ENCODE measurements around the gene COL9A2. TPM values are rescaled to one million over a fixed set of nuclear protein-coding genes. Genes with fewer than 3 reads are reported as not detected.

The COL9A2 gene
- total and polyA plus RNA-seq, 2 donors (not counting 1 experiment from before 2014, with no cell fraction given): 14.8 to 30.6 TPM

DNA sequence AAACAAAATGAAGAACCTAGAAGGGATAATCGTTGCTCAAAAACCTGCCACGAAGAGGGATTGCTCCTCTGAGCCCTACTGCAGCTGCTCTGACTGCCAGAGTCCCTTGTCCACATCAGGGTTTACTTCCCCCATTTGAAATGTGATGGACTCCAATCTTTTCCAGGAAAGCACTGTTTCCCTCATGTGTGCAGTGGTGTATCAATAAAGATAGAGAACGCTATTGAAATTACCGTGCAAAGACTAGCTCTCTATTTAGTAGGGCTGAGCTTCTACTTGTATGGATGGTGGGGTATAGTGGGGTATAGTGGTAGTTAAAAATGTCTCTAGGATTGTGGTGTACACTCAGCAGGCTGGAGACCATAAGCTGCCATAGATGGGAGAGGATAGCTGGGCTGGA is 65.6 kb downstream of the COL9A2 start:
- CTCF ChIA-PET: interaction anchor here (0.6 kb wide), 1 partner anchor 11 kb away, joined by 3 read pairs; no protein-coding TSS in a partner anchor
- H3K9me3 Mint-ChIP-seq (ENCODE audit: insufficient read depth): no peaks in the 10 kb centered on the region
- no peaks in the 10 kb centered on the region for H3K27me3 ChIP-seq (replicated peaks in 1 of 4; ENCODE audit: control extremely low read depth in 1 of 4, control insufficient read depth in 3 of 4, insufficient read depth in 4 of 4, low read length in 3 of 4)
- H4K20me1 ChIP-seq (ENCODE audit: control insufficient read depth, insufficient read depth, low read length, poor library complexity, severe bottlenecking): no peaks in the 10 kb centered on the region
- no peak overlapping the region for H3K4me2 ChIP-seq (replicated peaks; ENCODE audit: low read depth, low read length, poor library complexity, severe bottlenecking)
- no peak overlapping the region for H3K9ac ChIP-seq (ENCODE audit: low read length)
- intact Hi-C loops (cut with micrococcal nuclease): loop anchor here (10.0 kb wide), 1 partner anchor 153 kb away; no protein-coding TSS in a partner anchor
- POLR2A ChIA-PET: no interaction called here
- peaks cover 0 to 2% of the 10 kb centered on the region in 2 donors for H3K4me1 ChIP-seq (ENCODE audit: control insufficient read depth in 2 of 2, insufficient read depth in 2 of 2, low read length in 2 of 2)
- ATAC-seq (ENCODE audit: low read depth) (no peak), DNase-seq (no peak)
- no peak overlapping the region for H3K27ac Mint-ChIP-seq
- no peak overlapping the region for H3K27ac ChIP-seq (ENCODE audit: low read length in 2 of 2)
- TF ChIP-seq EZH2 (IDR thresholded peaks at IDR 0.05; ENCODE audit: borderline replicate concordance, insufficient read depth, low read depth, low read length, poor library complexity, severe bottlenecking): no peak
- TF ChIP-seq, protein P1, sequence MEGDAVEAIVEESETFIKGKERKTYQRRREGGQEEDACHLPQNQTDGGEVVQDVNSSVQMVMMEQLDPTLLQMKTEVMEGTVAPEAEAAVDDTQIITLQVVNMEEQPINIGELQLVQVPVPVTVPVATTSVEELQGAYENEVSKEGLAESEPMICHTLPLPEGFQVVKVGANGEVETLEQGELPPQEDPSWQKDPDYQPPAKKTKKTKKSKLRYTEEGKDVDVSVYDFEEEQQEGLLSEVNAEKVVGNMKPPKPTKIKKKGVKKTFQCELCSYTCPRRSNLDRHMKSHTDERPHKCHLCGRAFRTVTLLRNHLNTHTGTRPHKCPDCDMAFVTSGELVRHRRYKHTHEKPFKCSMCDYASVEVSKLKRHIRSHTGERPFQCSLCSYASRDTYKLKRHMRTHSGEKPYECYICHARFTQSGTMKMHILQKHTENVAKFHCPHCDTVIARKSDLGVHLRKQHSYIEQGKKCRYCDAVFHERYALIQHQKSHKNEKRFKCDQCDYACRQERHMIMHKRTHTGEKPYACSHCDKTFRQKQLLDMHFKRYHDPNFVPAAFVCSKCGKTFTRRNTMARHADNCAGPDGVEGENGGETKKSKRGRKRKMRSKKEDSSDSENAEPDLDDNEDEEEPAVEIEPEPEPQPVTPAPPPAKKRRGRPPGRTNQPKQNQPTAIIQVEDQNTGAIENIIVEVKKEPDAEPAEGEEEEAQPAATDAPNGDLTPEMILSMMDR (IDR thresholded peaks at IDR 0.05): no peak
- H3K9me3 ChIP-seq (ENCODE audit: control extremely low read depth in 1 of 3, control insufficient read depth in 2 of 3, insufficient read depth in 1 of 3, low read length in 2 of 3): no peaks in the 10 kb centered on the region
- H3K4me1 Mint-ChIP-seq: peaks cover 5% of the 10 kb centered on the region
- H2AFZ ChIP-seq (ENCODE audit: insufficient read depth, low read depth, low read length, poor library complexity, severe bottlenecking): no peak overlapping the region
- H3K4me3 Mint-ChIP-seq: no peak overlapping the region
- WGBS (ENCODE audit: insufficient coverage): 76% methylated on average over 4 of the region's 4 CpGs
- peaks cover 20% of the 10 kb centered on the region for H3K79me2 ChIP-seq (ENCODE audit: control insufficient read depth, insufficient read depth, low read length)
- H3K27me3 Mint-ChIP-seq: no peaks in the 10 kb centered on the region
- no peaks in the 10 kb centered on the region for H3K36me3 ChIP-seq (replicated peaks in 1 of 2; ENCODE audit: control extremely low read depth in 1 of 2, control insufficient read depth in 1 of 2, extremely low read depth in 1 of 2, insufficient read depth in 2 of 2, low read length in 1 of 2)
- no peak overlapping the region for H3K4me3 ChIP-seq (ENCODE audit: control extremely low read depth in 1 of 5, extremely low read depth in 1 of 5, insufficient read depth in 1 of 5, low read depth in 2 of 5, low read length in 4 of 5)

Other genes with a start within 250 kb of the COL9A2 start
- gene PPT1, start 220.0 kb downstream of the COL9A2 start, total RNA-seq: 32.1 and 38.2 TPM in 2 replicates
- 6.0 and 10.4 TPM in 2 replicates for gene PPT1, start 220.0 kb downstream of the COL9A2 start, polyA plus RNA-seq
- 21.4 and 21.9 TPM in 2 replicates for gene RLF, start 155.9 kb downstream of the COL9A2 start, total RNA-seq
- 7.8 and 13.8 TPM in 2 replicates for gene RLF, start 155.9 kb downstream of the COL9A2 start, polyA plus RNA-seq
- gene TMCO2, start 69.3 kb downstream of the COL9A2 start, total RNA-seq: not detected in 2 replicates
- not detected in 2 replicates for gene TMCO2, start 69.3 kb downstream of the COL9A2 start, polyA plus RNA-seq
- 14.0 and 18.5 TPM in 2 replicates for gene ZMPSTE24, start 59.0 kb downstream of the COL9A2 start, total RNA-seq
- 3.5 and 6.4 TPM in 2 replicates for gene ZMPSTE24, start 59.0 kb downstream of the COL9A2 start, polyA plus RNA-seq
- 300 and 305 TPM in 2 replicates for gene SMAP2, start 56.4 kb upstream of the COL9A2 start, total RNA-seq
- 267 and 275 TPM in 2 replicates for gene SMAP2, start 56.4 kb upstream of the COL9A2 start, polyA plus RNA-seq
- 10.8 and 11.8 TPM in 2 replicates for gene ZFP69B, start 133.2 kb upstream of the COL9A2 start, total RNA-seq
- 0.88 and 1.0 TPM in 2 replicates for gene ZFP69B, start 133.2 kb upstream of the COL9A2 start, polyA plus RNA-seq
- 7.5 TPM in 2 replicates for gene ZFP69, start 160.0 kb upstream of the COL9A2 start, total RNA-seq
- 2.2 and 2.9 TPM in 2 replicates for gene ZFP69, start 160.0 kb upstream of the COL9A2 start, polyA plus RNA-seq
- 13.9 and 16.9 TPM in 2 replicates for gene EXO5, start 191.5 kb upstream of the COL9A2 start, total RNA-seq
- gene EXO5, start 191.5 kb upstream of the COL9A2 start, polyA plus RNA-seq: 5.7 and 6.6 TPM in 2 replicates
- gene ZNF684, start 214.4 kb upstream of the COL9A2 start, total RNA-seq: 6.3 and 7.4 TPM in 2 replicates
- 2.9 and 3.5 TPM in 2 replicates for gene ZNF684, start 214.4 kb upstream of the COL9A2 start, polyA plus RNA-seq